Neural crest cell (in vitro differentiated cells): Measurements from ENCODE around the gene MYBPHL. TPM values are rescaled to one million over a fixed set of nuclear protein-coding genes. Genes with fewer than 3 reads are reported as not detected.

ENCODE experiments used
- DNase-seq: peaks from one replicate; pipeline ENCODE4 v3.0.0; 2021; ENCODE audit warnings: low read depth, mixed read lengths, low spot score
- H3K27ac Mint-ChIP-seq: one replicate; pipeline ENCODE4 v1.8.0; 2021; ENCODE audit warnings: mild to moderate bottlenecking, mixed read lengths; ENCODE audit not compliant: unreplicated experiment
- H3K27me3 Mint-ChIP-seq: 2 replicates; pipeline ENCODE4 v1.8.0; 2021; ENCODE audit warnings: low read depth, mild to moderate bottlenecking, mixed read lengths
- H3K36me3 Mint-ChIP-seq: 2 replicates; pipeline ENCODE4 v1.8.0; 2021; ENCODE audit warnings: low read depth, mild to moderate bottlenecking, mixed read lengths
- H3K4me1 Mint-ChIP-seq: 2 replicates; pipeline ENCODE4 v1.8.0; 2021; ENCODE audit warnings: mixed read lengths
- H3K4me3 Mint-ChIP-seq: one replicate; pipeline ENCODE4 v1.8.0; 2021; ENCODE audit warnings: mild to moderate bottlenecking, mixed read lengths
- H3K9me3 Mint-ChIP-seq: 2 replicates; pipeline ENCODE4 v1.8.0; 2021; ENCODE audit warnings: mixed read lengths
- CTCF ChIP-seq: fragments of 200-600 bp; sonication (generic); conservative IDR thresholded peaks from 2 replicates; pipeline ENCODE4 v1.5.0; 2021; ENCODE audit warnings: antibody characterized with exemption, mild to moderate bottlenecking
- total RNA-seq: library from RNA; stranded (reverse); gene quantifications from 2 replicates; pipeline ENCODE4 v1.2.1, GENCODE V29; 2021

MYBPHL gene
- total RNA-seq, 1 donor from 2014 or later: 0.82 TPM

- DNase-seq: no peak
- Mint-ChIP-seq H3K4me1 (peaks cover 47% of the 10 kb centered on the region), H3K4me3 (peak overlapping the region; percentile 75), H3K36me3 (peaks cover 9% of the 10 kb centered on the region), H3K9me3 (no peaks in the 10 kb centered on the region), H3K27me3 (no peaks in the 10 kb centered on the region), H3K27ac (no peak overlapping the region)
- TF ChIP-seq CTCF: no peak
Measured at GRCh38 chr1:109275706-109276345, 31.0 kb downstream of the MYBPHL start.

GRCh38 chr1:109274533-109275476 is 32.0 kb downstream of the MYBPHL start:
- no peak for DNase-seq
- peak overlapping the region; percentile 75 for H3K4me3 Mint-ChIP-seq

GRCh38 chr1:109273570-109274288 is 33.1 kb downstream of the MYBPHL start:
- Mint-ChIP-seq H3K27me3 (no peaks in the 10 kb centered on the region), H3K27ac (peak overlapping the region; percentile 41), H3K9me3 (no peaks in the 10 kb centered on the region), H3K4me1 (peaks cover 35% of the 10 kb centered on the region), H3K36me3 (peaks cover 9% of the 10 kb centered on the region), H3K4me3 (peak overlapping the region; percentile 47)
- no peak for DNase-seq
- no peak for TF ChIP-seq CTCF

More at GRCh38 chr1:109274533-109275476, 32.0 kb downstream of the MYBPHL start:
- peaks cover 40% of the 10 kb centered on the region for H3K4me1 Mint-ChIP-seq
- peaks cover 12% of the 10 kb centered on the region for H3K36me3 Mint-ChIP-seq
- no peak for TF ChIP-seq CTCF
- H3K9me3 Mint-ChIP-seq: no peaks in the 10 kb centered on the region
- H3K27me3 Mint-ChIP-seq: no peaks in the 10 kb centered on the region
- H3K27ac Mint-ChIP-seq: peak overlapping the region; percentile 84

GRCh38 chr1:109272831-109273547 is 33.8 kb downstream of the MYBPHL start:
- Mint-ChIP-seq H3K4me1 (peaks cover 31% of the 10 kb centered on the region), H3K27me3 (no peaks in the 10 kb centered on the region), H3K27ac (no peak overlapping the region), H3K4me3 (no peak overlapping the region), H3K36me3 (peaks cover 9% of the 10 kb centered on the region), H3K9me3 (no peaks in the 10 kb centered on the region)
- no peak for TF ChIP-seq CTCF
- DNase-seq: no peak
